Gastrocnemius medialis (tissue), 4 donors: ENCODE measurements around the gene UBC. TPM values are rescaled to one million over a fixed set of nuclear protein-coding genes. Genes with fewer than 3 reads are reported as not detected.

Source experiments
- ATAC-seq, 2 donors: fragments of 150-250 bp; one replicate each; pipeline ENCODE4 v1.9.1; 2016
- DNase-seq, 2 donors: peaks; one replicate each; pipeline ENCODE4 v3.0.0-alpha.2; 2019
- H3K27ac ChIP-seq, 4 donors: fragments of 200-600 bp; sonication (generic); 1 replicate in 1 of 4; 2 replicates in 3 of 4; pipeline ENCODE4 v1.5.1; 2016 to 2018; ENCODE audit warnings: mild to moderate bottlenecking in 2 of 4, moderate library complexity in 1 of 4
- H3K27me3 ChIP-seq, 3 donors: fragments of 200-600 bp; sonication (generic) in 2 of 3; 1 replicate in 1 of 3; 2 replicates in 2 of 3; pipeline versions ENCODE4 v1.5.1 to v1.6.0; 2016 to 2019; ENCODE audit warnings: mild to moderate bottlenecking in 1 of 3, moderate library complexity in 1 of 3
- H3K36me3 ChIP-seq, 2 donors: fragments of 200-600 bp; sonication (generic) in 1 of 2; one replicate each; pipeline ENCODE4 v1.5.1; 2017 to 2018
- H3K4me1 ChIP-seq, 2 donors: fragments of 200-600 bp; sonication (generic) in 1 of 2; one replicate each; pipeline ENCODE4 v1.5.1; 2016 to 2017; ENCODE audit warnings: mild to moderate bottlenecking in 2 of 2
- H3K4me3 ChIP-seq, 4 donors: fragments of 200-600 bp; sonication (generic) in 3 of 4; 1 replicate in 1 of 4; 2 replicates in 3 of 4; pipeline ENCODE4 v1.5.1; 2016 to 2019; ENCODE audit warnings: mild to moderate bottlenecking in 2 of 4
- H3K9me3 ChIP-seq, 3 donors: fragments of 200-600 bp; sonication (generic) in 2 of 3; 1 replicate in 1 of 3; 2 replicates in 2 of 3; pipeline ENCODE4 v1.5.1; 2016 to 2019
- POLR2A ChIP-seq, 2 donors: fragments of 450-650 bp; IDR thresholded peaks; one replicate each; pipeline ENCODE4 v1.6.1; 2017; ENCODE audit warnings: antibody characterized with exemption in 2 of 2, mild to moderate bottlenecking in 2 of 2, moderate library complexity in 2 of 2
- in situ Hi-C, 4 donors: fragments of 200-750 bp; cut with MboI; loops; one replicate each; pipeline versions ENCODE4 v1.15.0 to v1.8.0; 2017; ENCODE audit warnings: low sequenced_read_pairs in 4 of 4
- intact Hi-C: fragments of 100-400 bp; cut with DNase I; formaldehyde crosslinking; loops from one replicate; pipeline ENCODE4 v1.15.1; 2023; ENCODE audit warnings: low total_unique reads
- total RNA-seq, 4 donors: library from RNA; depleted of rRNA; stranded (reverse); fragments of >200 nt; gene quantifications; one replicate each; pipeline versions ENCODE4 v1.1.0 to v1.2.3, GENCODE V29; 2016
- TF ChIP-seq, protein P1 (sequence below), 5 experiments: fragments of 450-650 bp in 3 of 5; fragments of 200-600 bp in 2 of 5; sonication (generic) in 2 of 5; IDR thresholded peaks in 4 of 5; conservative IDR thresholded peaks in 1 of 5; 1 replicate in 4 of 5; 2 replicates in 1 of 5; pipeline ENCODE4 v1.5.1; 2016 to 2019; ENCODE audit warnings: antibody characterized with exemption in 5 of 5, mild to moderate bottlenecking in 3 of 5, moderate library complexity in 3 of 5

Gene UBC
- total RNA-seq, 4 donors from 2014 or later, result 3,173 to 12,805 (median 9,048) TPM

DNA sequence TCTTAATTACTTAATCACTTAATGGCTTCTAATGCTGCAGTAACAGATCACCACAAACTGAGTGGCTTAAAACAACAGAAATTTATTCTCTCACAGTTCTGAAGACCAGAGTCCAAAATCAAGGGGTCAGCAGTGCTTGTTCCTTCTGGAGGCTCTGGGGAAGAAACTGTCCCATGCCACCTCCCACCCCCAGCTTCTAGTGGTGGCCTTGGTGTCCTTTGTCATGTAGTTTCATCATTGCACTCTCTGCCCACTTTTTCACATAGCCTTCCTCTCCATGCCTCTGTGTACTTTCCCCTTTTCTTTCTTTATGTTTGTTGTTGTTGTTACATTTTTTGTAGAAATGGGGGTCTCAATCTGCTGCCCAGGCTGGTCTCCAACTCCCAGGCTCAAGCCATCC lies 16.1 kb upstream of the UBC start:
- no peak overlapping the region for H3K27ac ChIP-seq
- TF ChIP-seq, protein P1, sequence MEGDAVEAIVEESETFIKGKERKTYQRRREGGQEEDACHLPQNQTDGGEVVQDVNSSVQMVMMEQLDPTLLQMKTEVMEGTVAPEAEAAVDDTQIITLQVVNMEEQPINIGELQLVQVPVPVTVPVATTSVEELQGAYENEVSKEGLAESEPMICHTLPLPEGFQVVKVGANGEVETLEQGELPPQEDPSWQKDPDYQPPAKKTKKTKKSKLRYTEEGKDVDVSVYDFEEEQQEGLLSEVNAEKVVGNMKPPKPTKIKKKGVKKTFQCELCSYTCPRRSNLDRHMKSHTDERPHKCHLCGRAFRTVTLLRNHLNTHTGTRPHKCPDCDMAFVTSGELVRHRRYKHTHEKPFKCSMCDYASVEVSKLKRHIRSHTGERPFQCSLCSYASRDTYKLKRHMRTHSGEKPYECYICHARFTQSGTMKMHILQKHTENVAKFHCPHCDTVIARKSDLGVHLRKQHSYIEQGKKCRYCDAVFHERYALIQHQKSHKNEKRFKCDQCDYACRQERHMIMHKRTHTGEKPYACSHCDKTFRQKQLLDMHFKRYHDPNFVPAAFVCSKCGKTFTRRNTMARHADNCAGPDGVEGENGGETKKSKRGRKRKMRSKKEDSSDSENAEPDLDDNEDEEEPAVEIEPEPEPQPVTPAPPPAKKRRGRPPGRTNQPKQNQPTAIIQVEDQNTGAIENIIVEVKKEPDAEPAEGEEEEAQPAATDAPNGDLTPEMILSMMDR (IDR thresholded peaks at IDR 0.05 in 4 of 5, conservative IDR thresholded peaks at IDR 0.05 in 1 of 5), result no peak
- no peak for TF ChIP-seq POLR2A (IDR thresholded peaks at IDR 0.05)
- H3K27me3 ChIP-seq, result no peaks in the 10 kb centered on the region
- in situ Hi-C loops, result no loop called here
- H3K36me3 ChIP-seq, result no peaks in the 10 kb centered on the region
- no peaks in the 10 kb centered on the region for H3K9me3 ChIP-seq
- intact Hi-C loops, result no loop called here
- H3K4me3 ChIP-seq, result no peak overlapping the region
- peaks cover 4 to 14% of the 10 kb centered on the region in 2 donors for H3K4me1 ChIP-seq
- DNase-seq, result no peak
- no peak for ATAC-seq

DNA sequence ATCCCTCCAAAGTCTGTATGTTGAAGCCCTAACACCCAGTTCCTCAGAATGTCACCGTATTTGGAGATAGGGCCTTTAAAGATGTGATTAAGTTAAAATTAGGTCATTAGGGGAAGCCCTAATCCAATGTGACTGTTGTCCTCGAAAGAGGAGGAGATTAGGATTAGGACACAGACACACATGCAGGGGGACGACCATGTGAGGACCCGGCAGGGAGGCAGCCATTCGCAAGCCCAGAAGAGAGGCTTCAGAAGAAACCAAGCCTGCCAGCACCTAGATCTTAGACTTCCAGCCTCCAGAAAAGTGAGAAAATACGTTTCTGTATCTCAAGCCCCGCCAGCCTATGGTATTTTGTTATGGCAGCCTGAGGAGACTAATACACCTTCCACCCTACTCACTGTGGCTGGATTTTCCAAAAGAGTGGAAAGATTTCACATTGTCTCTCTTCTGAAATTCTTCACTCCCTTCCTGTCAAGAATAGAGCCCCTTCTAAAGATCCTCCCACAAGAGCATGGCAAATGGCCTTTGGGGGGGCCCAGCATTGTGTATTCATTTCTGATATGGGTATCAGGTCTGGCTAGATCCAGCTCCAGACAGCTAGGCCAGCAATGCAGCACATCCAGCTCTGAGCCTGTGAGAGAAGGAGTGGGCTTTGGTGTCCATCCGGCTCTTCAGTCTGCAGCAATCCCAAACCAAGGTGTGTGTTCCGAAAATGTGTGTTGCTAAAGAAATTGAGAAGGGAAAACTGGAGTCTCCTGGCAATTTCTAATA lies 15.4 kb upstream of the UBC start:
- Histone ChIP-seq H3K4me3 (no peak overlapping the region), H3K36me3 (no peaks in the 10 kb centered on the region), H3K27me3 (no peaks in the 10 kb centered on the region), H3K4me1 (peaks cover 4 to 14% of the 10 kb centered on the region in 2 donors), H3K9me3 (no peaks in the 10 kb centered on the region), H3K27ac (peak overlapping the region; percentile 88 to 98 (median 92))
- in situ Hi-C loops (no loop called here), intact Hi-C loops (no loop called here)
- TF ChIP-seq, protein P1 (IDR thresholded peaks at IDR 0.05 in 4 of 5, conservative IDR thresholded peaks at IDR 0.05 in 1 of 5), result no peak
- no peak for TF ChIP-seq POLR2A (IDR thresholded peaks at IDR 0.05)
- no peak for DNase-seq
- no peak for ATAC-seq

DNA sequence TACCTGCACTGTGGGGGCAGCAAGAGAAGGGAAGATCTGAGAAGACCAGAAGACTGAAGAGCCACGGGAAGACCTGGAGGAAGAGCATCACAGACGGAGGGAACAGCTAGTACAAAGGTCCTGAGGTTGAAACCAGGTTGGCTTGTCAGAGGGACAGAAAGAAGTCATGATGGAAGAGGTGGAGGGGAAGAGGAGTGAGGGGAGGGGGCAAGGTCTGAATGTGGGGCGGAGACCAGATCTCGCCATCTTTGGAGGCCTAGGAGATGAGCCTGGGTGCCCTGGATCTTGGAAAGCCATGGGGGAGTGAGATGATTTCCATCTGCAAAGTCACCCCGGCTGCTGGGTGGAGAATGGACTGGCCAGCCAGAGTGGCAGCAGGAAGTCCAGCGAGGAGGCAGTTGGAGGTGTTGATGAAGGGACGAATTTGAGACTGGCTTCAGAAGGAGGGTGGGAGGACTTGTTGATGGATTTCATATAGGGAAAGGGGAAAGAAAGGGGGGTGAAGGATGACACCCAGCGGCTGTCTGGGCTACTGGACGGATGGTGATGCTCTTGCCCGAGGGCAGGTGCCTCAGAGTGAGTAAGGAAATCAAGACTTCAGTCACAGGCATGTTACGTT lies 14.6 kb upstream of the UBC start:
- no peaks in the 10 kb centered on the region for H3K36me3 ChIP-seq
- H3K4me3 ChIP-seq, result peak overlapping the region in 2 of 4 donors; percentile 78 to 80
- in situ Hi-C loops, result no loop called here
- ATAC-seq (no peak), DNase-seq (no peak)
- intact Hi-C loops, result no loop called here
- no peaks in the 10 kb centered on the region for H3K27me3 ChIP-seq
- TF ChIP-seq, protein P1 (IDR thresholded peaks at IDR 0.05 in 4 of 5, conservative IDR thresholded peaks at IDR 0.05 in 1 of 5), result no peak
- no peak for TF ChIP-seq POLR2A (IDR thresholded peaks at IDR 0.05)
- H3K27ac ChIP-seq, result peak overlapping the region; percentile 88 to 98 (median 92)
- H3K4me1 ChIP-seq, result peaks cover 4 to 14% of the 10 kb centered on the region in 2 donors
- no peaks in the 10 kb centered on the region for H3K9me3 ChIP-seq

DNA sequence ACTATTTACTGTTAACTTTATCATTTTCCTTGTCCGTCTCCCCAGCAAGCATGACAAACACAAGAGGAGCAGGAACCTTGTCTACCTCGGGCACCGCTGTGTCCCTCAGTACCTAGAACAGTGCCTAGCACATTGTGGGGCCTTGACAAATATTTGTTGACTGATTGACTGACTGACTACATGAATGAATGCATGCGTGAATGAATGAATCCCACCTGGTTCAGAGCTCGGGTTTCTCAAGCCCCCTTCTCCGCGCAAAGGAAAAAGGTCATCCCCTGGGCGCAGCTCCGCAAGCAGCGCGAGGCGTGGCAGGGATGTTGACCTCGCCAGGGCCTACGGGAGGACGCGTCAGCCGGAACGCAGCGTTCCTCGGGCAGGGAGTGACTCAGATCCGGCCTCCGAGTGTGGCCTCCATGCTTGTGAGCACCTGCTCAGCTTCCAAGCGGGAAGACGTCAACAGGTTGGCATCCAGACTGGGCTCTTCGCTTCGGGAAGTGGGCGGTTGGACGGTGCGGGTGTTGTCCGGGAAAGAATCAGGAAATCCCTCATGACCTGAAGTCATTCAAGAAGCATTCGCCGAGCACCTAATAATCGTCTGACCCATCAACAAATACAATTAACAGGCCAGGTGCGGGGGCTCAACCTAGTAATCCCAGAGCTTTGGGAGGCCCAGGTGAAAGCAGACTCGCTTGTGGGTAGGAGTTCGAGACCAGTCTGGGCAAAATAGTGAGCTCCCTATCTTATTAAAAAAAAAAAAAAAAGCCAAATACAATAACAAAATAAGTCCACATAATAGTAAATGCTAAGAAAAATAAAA lies 13.9 kb upstream of the UBC start:
- no peaks in the 10 kb centered on the region for H3K27me3 ChIP-seq
- ATAC-seq, result peak; percentile 65 to 72

More for the DNA sequence above, 13.9 kb upstream of the UBC start:
- in situ Hi-C loops, result no loop called here
- H3K36me3 ChIP-seq, result no peaks in the 10 kb centered on the region
- H3K4me1 ChIP-seq, result peaks cover 4 to 14% of the 10 kb centered on the region in 2 donors
- H3K27ac ChIP-seq, result peak overlapping the region; percentile 88 to 98 (median 92)
- intact Hi-C loops, result no loop called here
- peak overlapping the region; percentile 59 to 80 (median 72) for H3K4me3 ChIP-seq
- H3K9me3 ChIP-seq, result no peaks in the 10 kb centered on the region
- peak; percentile 74 to 83 for DNase-seq
- TF ChIP-seq, protein P1 (IDR thresholded peaks at IDR 0.05 in 4 of 5, conservative IDR thresholded peaks at IDR 0.05 in 1 of 5), result no peak
- TF ChIP-seq POLR2A (IDR thresholded peaks at IDR 0.05), result peak in 1 of 2 donors; percentile 8
